OCI-LY1 (cell line): Measurements from ENCODE around the gene IL22RA2.

Source experiments
- CTCF ChIP-seq: fragments of 200-600 bp; sonication (generic), shearing (Covaris generic); IDR thresholded peaks from 2 replicates; pipeline ENCODE4 v1.5.1; 2017; ENCODE audit warnings: mild to moderate bottlenecking, antibody characterized with exemption, low read length, moderate library complexity, mixed read lengths
- EZH2 ChIP-seq: fragments of 200-600 bp; sonication (generic), shearing (Covaris generic); IDR thresholded peaks from 2 replicates; pipeline ENCODE4 v1.8.0; 2017; ENCODE audit warnings: borderline replicate concordance, mixed run types, mild to moderate bottlenecking, antibody characterized with exemption, low read length, moderate library complexity, mixed read lengths

GRCh38 chr6:137206577-137206976 is 33.1 kb upstream of the IL22RA2 start:
- TF ChIP-seq CTCF (no peak), EZH2 (no peak)
